Progenitor cell of endocrine pancreas (in vitro differentiated cells): Measurements from ENCODE around the gene TIGD6. TPM values are rescaled to one million over a fixed set of nuclear protein-coding genes. Genes with fewer than 3 reads are reported as not detected.

Experiments used
- DNase-seq: peaks from one replicate; pipeline ENCODE4 v3.0.0; 2021; ENCODE audit warnings: low spot score; ENCODE audit not compliant: unreplicated experiment
- H3K27ac Mint-ChIP-seq: 2 replicates; pipeline ENCODE4 v1.8.0; 2021; ENCODE audit warnings: mild to moderate bottlenecking, moderate library complexity, mixed read lengths
- H3K27me3 Mint-ChIP-seq: 2 replicates; pipeline ENCODE4 v1.8.0; 2021; ENCODE audit warnings: mixed read lengths
- H3K36me3 Mint-ChIP-seq: 2 replicates; pipeline ENCODE4 v1.8.0; 2022; ENCODE audit warnings: mixed read lengths; ENCODE audit not compliant: insufficient read depth
- H3K4me1 Mint-ChIP-seq: 2 replicates; pipeline ENCODE4 v1.8.0; 2021; ENCODE audit warnings: low read depth, mixed read lengths
- H3K4me3 Mint-ChIP-seq: 2 replicates; pipeline ENCODE4 v1.8.0; 2021; ENCODE audit warnings: low read depth, mild to moderate bottlenecking, moderate library complexity, mixed read lengths
- H3K9me3 Mint-ChIP-seq: 2 replicates; pipeline ENCODE4 v1.8.0; 2021; ENCODE audit warnings: low read depth, mixed read lengths
- CTCF ChIP-seq: fragments of 200-600 bp; sonication (generic); IDR thresholded peaks from one replicate; pipeline ENCODE4 v1.5.0; 2021; ENCODE audit warnings: antibody characterized with exemption, mild to moderate bottlenecking; ENCODE audit not compliant: unreplicated experiment
- total RNA-seq: library from RNA; stranded (reverse); gene quantifications from 2 replicates; pipeline ENCODE4 v1.2.1, GENCODE V29; 2021

TIGD6 gene
- total RNA-seq, 1 donor from 2014 or later: 4.2 TPM

- no peak for DNase-seq
- H3K27ac Mint-ChIP-seq: no peak overlapping the region
These were observed 22.2 kb upstream of the TIGD6 start for GRCh38 chr5:150022681-150023080.

GRCh38 chr5:150022158-150022531 is 21.7 kb upstream of the TIGD6 start:
- DNase-seq: no peak
- no peaks in the 10 kb centered on the region for H3K4me1 Mint-ChIP-seq
- peaks cover 13% of the 10 kb centered on the region for H3K36me3 Mint-ChIP-seq
- TF ChIP-seq CTCF: no peak
- no peak overlapping the region for H3K4me3 Mint-ChIP-seq
- no peaks in the 10 kb centered on the region for H3K27me3 Mint-ChIP-seq
- no peak overlapping the region for H3K27ac Mint-ChIP-seq
- no peaks in the 10 kb centered on the region for H3K9me3 Mint-ChIP-seq

More at GRCh38 chr5:150022681-150023080, 22.2 kb upstream of the TIGD6 start:
- Mint-ChIP-seq H3K36me3 (peaks cover 12% of the 10 kb centered on the region), H3K4me1 (no peaks in the 10 kb centered on the region), H3K4me3 (no peak overlapping the region), H3K9me3 (no peaks in the 10 kb centered on the region), H3K27me3 (no peaks in the 10 kb centered on the region)
- no peak for TF ChIP-seq CTCF

GRCh38 chr5:150021491-150022157 is 21.2 kb upstream of the TIGD6 start:
- Mint-ChIP-seq H3K9me3 (no peaks in the 10 kb centered on the region), H3K27ac (no peak overlapping the region)
- DNase-seq: no peak

GRCh38 chr5:150020249-150020648 is 19.8 kb upstream of the TIGD6 start:
- no peak for DNase-seq
- Mint-ChIP-seq H3K4me3 (no peak overlapping the region), H3K27me3 (no peaks in the 10 kb centered on the region), H3K36me3 (peaks cover 27% of the 10 kb centered on the region), H3K27ac (no peak overlapping the region), H3K9me3 (peaks cover 6% of the 10 kb centered on the region), H3K4me1 (no peaks in the 10 kb centered on the region)
- no peak for TF ChIP-seq CTCF

More at GRCh38 chr5:150021491-150022157, 21.2 kb upstream of the TIGD6 start:
- H3K4me1 Mint-ChIP-seq: no peaks in the 10 kb centered on the region
- H3K4me3 Mint-ChIP-seq: no peak overlapping the region
- no peak for TF ChIP-seq CTCF
- H3K27me3 Mint-ChIP-seq: no peaks in the 10 kb centered on the region
- peaks cover 17% of the 10 kb centered on the region for H3K36me3 Mint-ChIP-seq

GRCh38 chr5:150017226-150018005 is 17.0 kb upstream of the TIGD6 start:
- peaks cover 49% of the 10 kb centered on the region for H3K36me3 Mint-ChIP-seq
- no peak overlapping the region for H3K4me3 Mint-ChIP-seq
- peaks cover 7% of the 10 kb centered on the region for H3K9me3 Mint-ChIP-seq
- H3K27ac Mint-ChIP-seq: no peak overlapping the region
- no peak for DNase-seq
- H3K27me3 Mint-ChIP-seq: no peaks in the 10 kb centered on the region
- no peak for TF ChIP-seq CTCF
- no peaks in the 10 kb centered on the region for H3K4me1 Mint-ChIP-seq
